ENCODE data around the gene CPEB4. TPM values are rescaled to one million over a fixed set of nuclear protein-coding genes. Genes with fewer than 3 reads are reported as not detected.

CPEB4 gene
- total RNA-seq, 1 experiment from 2014 or later, result 1.4 TPM

GRCh38 chr5:173875189-173875588 is 13.0 kb upstream of the CPEB4 start:
- no peaks in the 10 kb centered on the region for H3K36me3 ChIP-seq (ENCODE audit: insufficient read depth, low read length)
- no peaks in the 10 kb centered on the region for H3K9me2 ChIP-seq (replicated peaks; ENCODE audit: insufficient read depth, low read length)
- no peaks in the 10 kb centered on the region for H4K20me1 ChIP-seq (ENCODE audit: insufficient read depth, low read depth, low read length)
- no peak overlapping the region for H3K27ac ChIP-seq (ENCODE audit: low read length)
- H3K4me1 ChIP-seq (ENCODE audit: low read length), result peaks cover 6% of the 10 kb centered on the region
- H3K9ac ChIP-seq (ENCODE audit: low read length), result no peak overlapping the region
- H2AFZ ChIP-seq (ENCODE audit: low read length), result no peak overlapping the region
- no peaks in the 10 kb centered on the region for H3K79me2 ChIP-seq (ENCODE audit: low read length)
- H3K4me3 ChIP-seq (ENCODE audit: low read length), result no peak overlapping the region
- no peaks in the 10 kb centered on the region for H3K9me3 ChIP-seq (ENCODE audit: low read length)
- H3K4me2 ChIP-seq (ENCODE audit: low read depth, low read length, poor library complexity, severe bottlenecking), result no peak overlapping the region
- no peak for DNase-seq
- H3K27me3 ChIP-seq (ENCODE audit: low read length), result no peaks in the 10 kb centered on the region

GRCh38 chr5:173878224-173878967 is 9.8 kb upstream of the CPEB4 start:
- Histone ChIP-seq H3K27ac (ENCODE audit: low read length) (no peak overlapping the region), H3K4me1 (ENCODE audit: low read length) (no peaks in the 10 kb centered on the region), H3K4me2 (ENCODE audit: low read depth, low read length, poor library complexity, severe bottlenecking) (no peak overlapping the region), H3K36me3 (ENCODE audit: insufficient read depth, low read length) (no peaks in the 10 kb centered on the region), H3K9me3 (ENCODE audit: low read length) (no peaks in the 10 kb centered on the region), H3K4me3 (ENCODE audit: low read length) (no peak overlapping the region), H3K27me3 (ENCODE audit: low read length) (no peaks in the 10 kb centered on the region), H3K79me2 (ENCODE audit: low read length) (no peaks in the 10 kb centered on the region), H2AFZ (ENCODE audit: low read length) (no peak overlapping the region), H3K9ac (ENCODE audit: low read length) (no peak overlapping the region), H4K20me1 (ENCODE audit: insufficient read depth, low read depth, low read length) (no peaks in the 10 kb centered on the region), H3K9me2 (replicated peaks; ENCODE audit: insufficient read depth, low read length) (no peaks in the 10 kb centered on the region)
- DNase-seq, result no peak

GRCh38 chr5:173880306-173880985 is 7.7 kb upstream of the CPEB4 start:
- Histone ChIP-seq H3K9me2 (replicated peaks; ENCODE audit: insufficient read depth, low read length) (no peaks in the 10 kb centered on the region), H3K4me1 (ENCODE audit: low read length) (peaks cover 18% of the 10 kb centered on the region), H3K27ac (ENCODE audit: low read length) (no peak overlapping the region), H3K9ac (ENCODE audit: low read length) (no peak overlapping the region), H3K79me2 (ENCODE audit: low read length) (no peaks in the 10 kb centered on the region), H3K27me3 (ENCODE audit: low read length) (no peaks in the 10 kb centered on the region), H2AFZ (ENCODE audit: low read length) (no peak overlapping the region), H3K4me3 (ENCODE audit: low read length) (no peak overlapping the region), H4K20me1 (ENCODE audit: insufficient read depth, low read depth, low read length) (no peaks in the 10 kb centered on the region), H3K9me3 (ENCODE audit: low read length) (no peaks in the 10 kb centered on the region), H3K4me2 (ENCODE audit: low read depth, low read length, poor library complexity, severe bottlenecking) (no peak overlapping the region), H3K36me3 (ENCODE audit: insufficient read depth, low read length) (no peaks in the 10 kb centered on the region)
- DNase-seq, result no peak

GRCh38 chr5:173881811-173882575 is 6.2 kb upstream of the CPEB4 start:
- Histone ChIP-seq H3K4me2 (ENCODE audit: low read depth, low read length, poor library complexity, severe bottlenecking) (no peak overlapping the region), H2AFZ (ENCODE audit: low read length) (no peak overlapping the region)
- no peak for DNase-seq

GRCh38 chr5:173882632-173883031 is 5.5 kb upstream of the CPEB4 start:
- Histone ChIP-seq H3K9ac (ENCODE audit: low read length) (no peak overlapping the region), H3K4me2 (ENCODE audit: low read depth, low read length, poor library complexity, severe bottlenecking) (no peak overlapping the region), H2AFZ (ENCODE audit: low read length) (no peak overlapping the region), H3K4me3 (ENCODE audit: low read length) (no peak overlapping the region), H4K20me1 (ENCODE audit: insufficient read depth, low read depth, low read length) (no peaks in the 10 kb centered on the region), H3K79me2 (ENCODE audit: low read length) (no peaks in the 10 kb centered on the region), H3K27ac (ENCODE audit: low read length) (no peak overlapping the region), H3K27me3 (ENCODE audit: low read length) (no peaks in the 10 kb centered on the region), H3K9me3 (ENCODE audit: low read length) (no peaks in the 10 kb centered on the region), H3K36me3 (ENCODE audit: insufficient read depth, low read length) (no peaks in the 10 kb centered on the region), H3K9me2 (replicated peaks; ENCODE audit: insufficient read depth, low read length) (no peaks in the 10 kb centered on the region), H3K4me1 (ENCODE audit: low read length) (peaks cover 26% of the 10 kb centered on the region)
- no peak for DNase-seq

More at GRCh38 chr5:173881811-173882575, 6.2 kb upstream of the CPEB4 start:
- Histone ChIP-seq H3K4me3 (ENCODE audit: low read length) (no peak overlapping the region), H3K9ac (ENCODE audit: low read length) (no peak overlapping the region), H4K20me1 (ENCODE audit: insufficient read depth, low read depth, low read length) (no peaks in the 10 kb centered on the region), H3K9me3 (ENCODE audit: low read length) (no peaks in the 10 kb centered on the region), H3K36me3 (ENCODE audit: insufficient read depth, low read length) (no peaks in the 10 kb centered on the region), H3K27me3 (ENCODE audit: low read length) (no peaks in the 10 kb centered on the region), H3K27ac (ENCODE audit: low read length) (no peak overlapping the region), H3K9me2 (replicated peaks; ENCODE audit: insufficient read depth, low read length) (no peaks in the 10 kb centered on the region), H3K4me1 (ENCODE audit: low read length) (peaks cover 20% of the 10 kb centered on the region), H3K79me2 (ENCODE audit: low read length) (no peaks in the 10 kb centered on the region)

- Histone ChIP-seq H3K27ac (ENCODE audit: low read length) (no peak overlapping the region), H3K27me3 (ENCODE audit: low read length) (no peaks in the 10 kb centered on the region), H3K4me2 (ENCODE audit: low read depth, low read length, poor library complexity, severe bottlenecking) (no peak overlapping the region), H3K9me2 (replicated peaks; ENCODE audit: insufficient read depth, low read length) (no peaks in the 10 kb centered on the region), H3K79me2 (ENCODE audit: low read length) (no peaks in the 10 kb centered on the region), H2AFZ (ENCODE audit: low read length) (no peak overlapping the region), H3K4me1 (ENCODE audit: low read length) (peaks cover 29% of the 10 kb centered on the region), H3K4me3 (ENCODE audit: low read length) (no peak overlapping the region), H3K9me3 (ENCODE audit: low read length) (no peaks in the 10 kb centered on the region), H3K9ac (ENCODE audit: low read length) (no peak overlapping the region), H4K20me1 (ENCODE audit: insufficient read depth, low read depth, low read length) (no peaks in the 10 kb centered on the region), H3K36me3 (ENCODE audit: insufficient read depth, low read length) (no peaks in the 10 kb centered on the region)
- no peak for DNase-seq
Observed at GRCh38 chr5:173883347-173883924, 4.7 kb upstream of the CPEB4 start.

GRCh38 chr5:173884402-173885053 is 3.6 kb upstream of the CPEB4 start:
- Histone ChIP-seq H3K4me1 (ENCODE audit: low read length) (peaks cover 33% of the 10 kb centered on the region), H3K4me2 (ENCODE audit: low read depth, low read length, poor library complexity, severe bottlenecking) (peak overlapping the region; percentile 33), H3K9me2 (replicated peaks; ENCODE audit: insufficient read depth, low read length) (no peaks in the 10 kb centered on the region), H3K9me3 (ENCODE audit: low read length) (no peaks in the 10 kb centered on the region), H4K20me1 (ENCODE audit: insufficient read depth, low read depth, low read length) (no peaks in the 10 kb centered on the region), H2AFZ (ENCODE audit: low read length) (no peak overlapping the region), H3K27me3 (ENCODE audit: low read length) (no peaks in the 10 kb centered on the region), H3K36me3 (ENCODE audit: insufficient read depth, low read length) (no peaks in the 10 kb centered on the region), H3K9ac (ENCODE audit: low read length) (no peak overlapping the region), H3K27ac (ENCODE audit: low read length) (0 out of 2 replicates have a peak overlapping the region, but pooled peaks have one; percentile 26), H3K79me2 (ENCODE audit: low read length) (no peaks in the 10 kb centered on the region), H3K4me3 (ENCODE audit: low read length) (no peak overlapping the region)
- DNase-seq, result peak; percentile 69
